HepG2 (cell line): Measurements from ENCODE around the gene HES7. TPM values are rescaled to one million over a fixed set of nuclear protein-coding genes. Genes with fewer than 3 reads are reported as not detected.

ENCODE experiments used
- BCL6 ChIP-seq: IDR thresholded peaks from 2 replicates; pipeline ENCODE4 v1.6.1; 2016; ENCODE audit warnings: missing genetic modification reagents, missing compliant biosample characterization
- BHLHE40 ChIP-seq: IDR thresholded peaks from 2 replicates; pipeline ENCODE4 v1.6.1; 2011; ENCODE audit warnings: low read length, improper control_type of control experiment
- HNRNPLL ChIP-seq: fragments of 200-400 bp; formaldehyde crosslinking; IDR thresholded peaks from 2 replicates; pipeline ENCODE4 v1.6.1; 2017; ENCODE audit warnings: mild to moderate bottlenecking, low read depth, low read length; ENCODE audit not compliant: poor library complexity, severe bottlenecking
- HOXA7 ChIP-seq: sonication (generic); formaldehyde crosslinking; IDR thresholded peaks from 2 replicates; pipeline ENCODE4 v1.8.1; 2022; ENCODE audit warnings: mild to moderate bottlenecking, missing genetic modification reagents, moderate library complexity
- ISX ChIP-seq: sonication (generic); formaldehyde crosslinking; conservative IDR thresholded peaks from 2 replicates; pipeline ENCODE4 v1.5.0; 2020; ENCODE audit warnings: missing genetic modification reagents
- NFKB2 ChIP-seq: sonication (generic); formaldehyde crosslinking; IDR thresholded peaks from 2 replicates; pipeline ENCODE4 v1.4.0; 2020; ENCODE audit warnings: missing genetic modification reagents, borderline replicate concordance
- RXRB ChIP-seq: IDR thresholded peaks from 2 replicates; pipeline ENCODE4 v1.6.1; 2016; ENCODE audit warnings: borderline replicate concordance, missing genetic modification reagents, missing compliant biosample characterization
- SP4 ChIP-seq: sonication (generic); formaldehyde crosslinking; IDR thresholded peaks from 2 replicates; pipeline ENCODE4 v1.8.1; 2023; ENCODE audit warnings: mild to moderate bottlenecking, missing genetic modification reagents
- SUZ12 ChIP-seq: fragments of 150-350 bp; IDR thresholded peaks from 2 replicates; pipeline ENCODE4 v1.6.1; 2014; ENCODE audit warnings: low read depth, low read length
- ZBTB20 ChIP-seq: sonication (generic); formaldehyde crosslinking; IDR thresholded peaks from 2 replicates; pipeline ENCODE4 v1.8.1; 2023; ENCODE audit warnings: missing genetic modification reagents, low read depth, mild to moderate bottlenecking, borderline replicate concordance
- ZNF468 ChIP-seq: sonication (generic); formaldehyde crosslinking; IDR thresholded peaks from 2 replicates; pipeline ENCODE4 v1.8.0; 2022; ENCODE audit warnings: mild to moderate bottlenecking, moderate library complexity, missing genetic modification reagents
- ZNF891 ChIP-seq: sonication (generic); formaldehyde crosslinking; IDR thresholded peaks from 2 replicates; pipeline ENCODE4 v1.5.0; 2020; ENCODE audit warnings: mild to moderate bottlenecking, missing genetic modification reagents
- polyA plus RNA-seq, 8 experiments: library from polyadenylated mRNA; depleted of rRNA in 3 of 8; stranded (reverse) in 7 of 8; unstranded in 1 of 8; fragments of >200 nt; fragmentation: Illumina TruSeq in 4 of 8; extraction: Trizol in 4 of 8; gene quantifications; 2 replicates each; pipeline versions ENCODE4 v1.2.1 to v1.2.3, GENCODE V29; 2011 to 2016; ENCODE audit warnings: low read depth in 4 of 8, missing spikeins in 1 of 8, mixed read lengths in 1 of 8; ENCODE audit not compliant: insufficient read depth in 1 of 8
- total RNA-seq, 5 experiments: library from RNA; depleted of rRNA; stranded (reverse); fragments of >200 nt; fragmentation: Illumina TruSeq; extraction: Trizol; gene quantifications; 2 replicates each; pipeline ENCODE4 v1.2.3, GENCODE V29; 2016; ENCODE audit warnings: low read depth in 1 of 5
- TF ChIP-seq, protein P1 (sequence below): sonication (generic); formaldehyde crosslinking; IDR thresholded peaks from 2 replicates; pipeline ENCODE4 v1.9.0; 2021; ENCODE audit warnings: mild to moderate bottlenecking, missing genetic modification reagents
- TF ChIP-seq, protein P2 (sequence below): sonication (generic); formaldehyde crosslinking; IDR thresholded peaks from 2 replicates; pipeline ENCODE4 v1.4.0; 2020; ENCODE audit warnings: missing genetic modification reagents
- TF ChIP-seq, protein P3 (sequence below): sonication (generic); formaldehyde crosslinking; IDR thresholded peaks from 2 replicates; pipeline ENCODE4 v1.4.0; 2020; ENCODE audit warnings: mild to moderate bottlenecking, missing genetic modification reagents

The HES7 gene
- total and polyA plus RNA-seq, 2 of the 13 experiments (the other 11 are each of a cell fraction or from before 2014, with no cell fraction given): not detected

DNA sequence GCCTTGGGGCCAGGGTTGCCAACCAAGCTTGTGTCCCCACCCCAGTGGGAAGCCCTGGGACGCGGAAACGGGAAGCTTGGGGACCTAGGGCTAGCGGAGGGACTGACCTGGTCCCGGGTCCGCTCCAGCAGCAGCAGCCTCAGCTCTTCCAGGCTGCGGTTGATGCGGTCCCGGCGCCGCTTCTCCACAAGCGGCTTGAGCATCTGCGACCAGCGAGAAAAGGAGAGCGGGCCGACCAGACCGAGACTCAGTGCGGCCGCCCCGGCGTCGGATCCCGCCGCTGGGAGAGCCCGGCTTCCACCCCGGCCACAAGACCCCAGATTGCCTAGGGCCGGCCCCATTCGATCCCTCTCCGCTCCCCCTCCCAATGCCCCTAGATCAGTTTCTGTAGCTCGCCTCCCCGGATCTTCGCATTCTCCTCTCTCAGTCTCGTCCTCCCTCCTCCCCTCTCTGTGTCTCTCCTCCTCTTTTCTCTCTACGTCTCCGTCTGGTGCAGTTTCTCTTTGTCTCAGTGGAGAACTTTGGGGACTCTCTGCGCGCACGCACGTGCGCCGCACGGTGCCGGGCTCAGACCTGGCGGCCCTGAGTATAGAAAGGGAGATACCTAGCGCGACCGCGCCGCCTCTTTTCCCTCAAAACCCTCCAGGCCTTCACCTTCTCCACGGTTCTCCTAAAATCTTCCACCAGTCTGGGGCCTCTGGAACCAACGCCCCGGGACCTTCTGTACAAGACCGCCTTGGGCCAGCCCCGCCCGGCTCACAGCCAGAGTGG is 797 bp downstream of the HES7 start (continued):
- TF ChIP-seq, protein P1, sequence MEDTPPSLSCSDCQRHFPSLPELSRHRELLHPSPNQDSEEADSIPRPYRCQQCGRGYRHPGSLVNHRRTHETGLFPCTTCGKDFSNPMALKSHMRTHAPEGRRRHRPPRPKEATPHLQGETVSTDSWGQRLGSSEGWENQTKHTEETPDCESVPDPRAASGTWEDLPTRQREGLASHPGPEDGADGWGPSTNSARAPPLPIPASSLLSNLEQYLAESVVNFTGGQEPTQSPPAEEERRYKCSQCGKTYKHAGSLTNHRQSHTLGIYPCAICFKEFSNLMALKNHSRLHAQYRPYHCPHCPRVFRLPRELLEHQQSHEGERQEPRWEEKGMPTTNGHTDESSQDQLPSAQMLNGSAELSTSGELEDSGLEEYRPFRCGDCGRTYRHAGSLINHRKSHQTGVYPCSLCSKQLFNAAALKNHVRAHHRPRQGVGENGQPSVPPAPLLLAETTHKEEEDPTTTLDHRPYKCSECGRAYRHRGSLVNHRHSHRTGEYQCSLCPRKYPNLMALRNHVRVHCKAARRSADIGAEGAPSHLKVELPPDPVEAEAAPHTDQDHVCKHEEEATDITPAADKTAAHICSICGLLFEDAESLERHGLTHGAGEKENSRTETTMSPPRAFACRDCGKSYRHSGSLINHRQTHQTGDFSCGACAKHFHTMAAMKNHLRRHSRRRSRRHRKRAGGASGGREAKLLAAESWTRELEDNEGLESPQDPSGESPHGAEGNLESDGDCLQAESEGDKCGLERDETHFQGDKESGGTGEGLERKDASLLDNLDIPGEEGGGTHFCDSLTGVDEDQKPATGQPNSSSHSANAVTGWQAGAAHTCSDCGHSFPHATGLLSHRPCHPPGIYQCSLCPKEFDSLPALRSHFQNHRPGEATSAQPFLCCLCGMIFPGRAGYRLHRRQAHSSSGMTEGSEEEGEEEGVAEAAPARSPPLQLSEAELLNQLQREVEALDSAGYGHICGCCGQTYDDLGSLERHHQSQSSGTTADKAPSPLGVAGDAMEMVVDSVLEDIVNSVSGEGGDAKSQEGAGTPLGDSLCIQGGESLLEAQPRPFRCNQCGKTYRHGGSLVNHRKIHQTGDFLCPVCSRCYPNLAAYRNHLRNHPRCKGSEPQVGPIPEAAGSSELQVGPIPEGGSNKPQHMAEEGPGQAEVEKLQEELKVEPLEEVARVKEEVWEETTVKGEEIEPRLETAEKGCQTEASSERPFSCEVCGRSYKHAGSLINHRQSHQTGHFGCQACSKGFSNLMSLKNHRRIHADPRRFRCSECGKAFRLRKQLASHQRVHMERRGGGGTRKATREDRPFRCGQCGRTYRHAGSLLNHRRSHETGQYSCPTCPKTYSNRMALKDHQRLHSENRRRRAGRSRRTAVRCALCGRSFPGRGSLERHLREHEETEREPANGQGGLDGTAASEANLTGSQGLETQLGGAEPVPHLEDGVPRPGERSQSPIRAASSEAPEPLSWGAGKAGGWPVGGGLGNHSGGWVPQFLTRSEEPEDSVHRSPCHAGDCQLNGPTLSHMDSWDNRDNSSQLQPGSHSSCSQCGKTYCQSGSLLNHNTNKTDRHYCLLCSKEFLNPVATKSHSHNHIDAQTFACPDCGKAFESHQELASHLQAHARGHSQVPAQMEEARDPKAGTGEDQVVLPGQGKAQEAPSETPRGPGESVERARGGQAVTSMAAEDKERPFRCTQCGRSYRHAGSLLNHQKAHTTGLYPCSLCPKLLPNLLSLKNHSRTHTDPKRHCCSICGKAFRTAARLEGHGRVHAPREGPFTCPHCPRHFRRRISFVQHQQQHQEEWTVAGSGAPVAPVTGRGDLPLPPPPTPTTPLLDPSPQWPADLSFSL (CRISPR knock-in tag): no peak
- no peak for TF ChIP-seq ISX (CRISPR knock-in tag)
- TF ChIP-seq, protein P2, sequence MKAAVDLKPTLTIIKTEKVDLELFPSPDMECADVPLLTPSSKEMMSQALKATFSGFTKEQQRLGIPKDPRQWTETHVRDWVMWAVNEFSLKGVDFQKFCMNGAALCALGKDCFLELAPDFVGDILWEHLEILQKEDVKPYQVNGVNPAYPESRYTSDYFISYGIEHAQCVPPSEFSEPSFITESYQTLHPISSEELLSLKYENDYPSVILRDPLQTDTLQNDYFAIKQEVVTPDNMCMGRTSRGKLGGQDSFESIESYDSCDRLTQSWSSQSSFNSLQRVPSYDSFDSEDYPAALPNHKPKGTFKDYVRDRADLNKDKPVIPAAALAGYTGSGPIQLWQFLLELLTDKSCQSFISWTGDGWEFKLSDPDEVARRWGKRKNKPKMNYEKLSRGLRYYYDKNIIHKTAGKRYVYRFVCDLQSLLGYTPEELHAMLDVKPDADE (CRISPR knock-in tag): no peak
- TF ChIP-seq NFKB2 (CRISPR knock-in tag): 0 out of 2 replicates have a peak, but pooled peaks have one; percentile 20
- no peak for TF ChIP-seq ZBTB20 (CRISPR knock-in tag)
- 0 out of 2 replicates have a peak, but pooled peaks have one; percentile 31 for TF ChIP-seq ZNF891
- TF ChIP-seq HNRNPLL: peak; percentile 67
- TF ChIP-seq BHLHE40: peak; percentile 41; the same call in 1 of the 2 replicates
- TF ChIP-seq RXRB (CRISPR knock-in tag): no peak
- no peak for TF ChIP-seq SUZ12
- TF ChIP-seq SP4: 0 out of 2 replicates have a peak, but pooled peaks have one; percentile 26
- TF ChIP-seq BCL6 (CRISPR knock-in tag): 0 out of 2 replicates have a peak, but pooled peaks have one; percentile 19
- TF ChIP-seq, protein P3, sequence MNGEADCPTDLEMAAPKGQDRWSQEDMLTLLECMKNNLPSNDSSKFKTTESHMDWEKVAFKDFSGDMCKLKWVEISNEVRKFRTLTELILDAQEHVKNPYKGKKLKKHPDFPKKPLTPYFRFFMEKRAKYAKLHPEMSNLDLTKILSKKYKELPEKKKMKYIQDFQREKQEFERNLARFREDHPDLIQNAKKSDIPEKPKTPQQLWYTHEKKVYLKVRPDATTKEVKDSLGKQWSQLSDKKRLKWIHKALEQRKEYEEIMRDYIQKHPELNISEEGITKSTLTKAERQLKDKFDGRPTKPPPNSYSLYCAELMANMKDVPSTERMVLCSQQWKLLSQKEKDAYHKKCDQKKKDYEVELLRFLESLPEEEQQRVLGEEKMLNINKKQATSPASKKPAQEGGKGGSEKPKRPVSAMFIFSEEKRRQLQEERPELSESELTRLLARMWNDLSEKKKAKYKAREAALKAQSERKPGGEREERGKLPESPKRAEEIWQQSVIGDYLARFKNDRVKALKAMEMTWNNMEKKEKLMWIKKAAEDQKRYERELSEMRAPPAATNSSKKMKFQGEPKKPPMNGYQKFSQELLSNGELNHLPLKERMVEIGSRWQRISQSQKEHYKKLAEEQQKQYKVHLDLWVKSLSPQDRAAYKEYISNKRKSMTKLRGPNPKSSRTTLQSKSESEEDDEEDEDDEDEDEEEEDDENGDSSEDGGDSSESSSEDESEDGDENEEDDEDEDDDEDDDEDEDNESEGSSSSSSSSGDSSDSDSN: peak; percentile 22; the same call in 1 of the 2 replicates
- TF ChIP-seq ZNF468 (CRISPR knock-in tag): no peak
- no peak for TF ChIP-seq HOXA7 (CRISPR knock-in tag)
